HepG2 (cell line): ENCODE measurements around the gene ZNF234. TPM values are rescaled to one million over a fixed set of nuclear protein-coding genes. Genes with fewer than 3 reads are reported as not detected.

Experiments
- ATAC-seq: fragments of 200-7000 bp; cut with Tn5 transposase; 3 replicates; pipeline ENCODE4 v1.9.1; 2020; ENCODE audit warnings: mild to moderate bottlenecking, moderate library complexity
- BruUV-seq: library from RNA; stranded (reverse); fragments of 400-500 nt; replicated peaks from 2 replicates; lab custom pipeline; 2021; lab: Mats Ljungman, UMichigan
- CTCF ChIA-PET: fragments of 300-600 bp; formaldehyde crosslinking; extraction: SDS; loops from one replicate; lab custom pipeline; 2021; ENCODE audit warnings: low total read pairs, inconsistent platforms, low intra/inter-chr PET ratio; lab: Yijun Ruan, JAX
- POLR2A ChIA-PET: fragments of 350-600 bp; sonication (Branson Sonifier 250); formaldehyde crosslinking; loops from one replicate; lab custom pipeline; 2020; ENCODE audit warnings: antibody characterized with exemption, inconsistent platforms; lab: Yijun Ruan, JAX
- DNase-seq: peaks from one replicate; pipeline ENCODE4 v3.0.0-alpha.2; 2015; ENCODE audit warnings: low spot score
- FAIRE-seq: peaks from 3 replicates; lab custom pipeline; 2011; peaks lifted over from hg19 to GRCh38; lab: Jason Lieb, UNC
- H2AFZ ChIP-seq: one replicate; pipeline ENCODE4 v1.6.1; 2011; ENCODE audit warnings: low read length, inconsistent platforms
- H3K27ac ChIP-seq: fragments of 300-600 bp; 3 replicates; pipeline ENCODE4 v1.8.0; 2011; ENCODE audit warnings: mixed run types, mild to moderate bottlenecking, mixed read lengths, low read length, inconsistent platforms; ENCODE audit not compliant: insufficient read depth; ENCODE audit errors: extremely low read length
- H3K27me3 ChIP-seq, 2 experiments: fragments of 200-600 bp in 1 of 2; 2 replicates in 1 of 2; 3 replicates in 1 of 2; pipeline versions ENCODE4 v1.6.0 to v1.8.0; 2011; ENCODE audit warnings: low read length in 2 of 2, mild to moderate bottlenecking in 2 of 2, moderate library complexity in 2 of 2, inconsistent platforms in 1 of 2; ENCODE audit not compliant: insufficient read depth in 2 of 2, control insufficient read depth in 1 of 2
- H3K36me3 ChIP-seq, 2 experiments: fragments of 200-600 bp in 1 of 2; replicated peaks in 1 of 2; 2 replicates in 1 of 2; 3 replicates in 1 of 2; pipeline versions ENCODE4 v1.5.1 to v1.8.0; 2011; ENCODE audit warnings: low read length in 2 of 2, inconsistent platforms in 1 of 2; ENCODE audit not compliant: insufficient read depth in 2 of 2, control insufficient read depth in 1 of 2
- H3K4me1 ChIP-seq: 2 replicates; pipeline ENCODE4 v1.5.1; 2012; ENCODE audit warnings: low read length, inconsistent platforms; ENCODE audit not compliant: insufficient read depth
- H3K4me2 ChIP-seq: 2 replicates; pipeline ENCODE4 v1.6.0; 2011; ENCODE audit warnings: low read depth, low read length, inconsistent platforms
- H3K4me3 ChIP-seq, 3 experiments: fragments of 200-600 bp in 1 of 3; sonication (generic), shearing (Covaris generic) in 1 of 3; replicated peaks in 1 of 3; 2 replicates each; pipeline ENCODE4 v1.5.1; 2011 to 2016; ENCODE audit warnings: low read length in 3 of 3, inconsistent platforms in 2 of 3, low read depth in 2 of 3, mild to moderate bottlenecking in 2 of 3, control low read depth in 1 of 3, mixed read lengths in 1 of 3; ENCODE audit not compliant: insufficient read depth in 1 of 3
- H3K79me2 ChIP-seq: one replicate; pipeline ENCODE4 v1.6.1; 2011; ENCODE audit warnings: low read length, inconsistent platforms; ENCODE audit not compliant: insufficient read depth
- H3K9ac ChIP-seq: 2 replicates; pipeline ENCODE4 v1.6.0; 2011; ENCODE audit warnings: mild to moderate bottlenecking, low read depth, low read length, inconsistent platforms; ENCODE audit not compliant: insufficient read depth
- H3K9me3 ChIP-seq: 2 replicates; pipeline ENCODE4 v1.5.1; 2012; ENCODE audit warnings: mild to moderate bottlenecking, low read length
- H4K20me1 ChIP-seq: 2 replicates; pipeline ENCODE4 v1.6.0; 2011; ENCODE audit warnings: inconsistent platforms, mild to moderate bottlenecking, low read length, moderate library complexity; ENCODE audit not compliant: insufficient read depth
- BORCS8-MEF2B ChIP-seq: sonication (generic); formaldehyde crosslinking; IDR thresholded peaks from 2 replicates; pipeline ENCODE4 v1.8.0; 2022; ENCODE audit warnings: mild to moderate bottlenecking, missing genetic modification reagents
- CSRNP1 ChIP-seq: sonication (generic); formaldehyde crosslinking; IDR thresholded peaks from 2 replicates; pipeline ENCODE4 v1.8.1; 2023; ENCODE audit warnings: mild to moderate bottlenecking, missing genetic modification reagents
- ETV5 ChIP-seq: IDR thresholded peaks from 2 replicates; pipeline ENCODE4 v1.6.1; 2018; ENCODE audit warnings: missing biosample characterization, missing genetic modification reagents, inconsistent platforms, borderline replicate concordance
- KAT8 ChIP-seq: IDR thresholded peaks from 2 replicates; pipeline ENCODE4 v1.6.1; 2016; ENCODE audit warnings: missing genetic modification reagents, missing compliant biosample characterization
- NFYB ChIP-seq: sonication (generic); formaldehyde crosslinking; IDR thresholded peaks from 2 replicates; pipeline ENCODE4 v1.4.0; 2020; ENCODE audit warnings: missing genetic modification reagents
- NONO ChIP-seq, 2 experiments: fragments of 450-650 bp in 1 of 2; sonication (generic) in 1 of 2; formaldehyde crosslinking in 1 of 2; IDR thresholded peaks in 1 of 2; conservative IDR thresholded peaks in 1 of 2; 2 replicates each; pipeline versions ENCODE4 v1.6.1 to v1.8.0; 2017 to 2022; ENCODE audit warnings: mild to moderate bottlenecking in 1 of 2, missing genetic modification reagents in 1 of 2, moderate library complexity in 1 of 2
- PAWR ChIP-seq: sonication (generic); formaldehyde crosslinking; IDR thresholded peaks from 2 replicates; pipeline ENCODE4 v1.4.0; 2020; ENCODE audit warnings: missing genetic modification reagents, mild to moderate bottlenecking, borderline replicate concordance
- RBM39 ChIP-seq: fragments of 200-400 bp; formaldehyde crosslinking; IDR thresholded peaks from one replicate; pipeline ENCODE4 v1.6.1; 2018; ENCODE audit warnings: antibody characterized with exemption, mild to moderate bottlenecking, low read depth, low read length; ENCODE audit not compliant: poor library complexity, severe bottlenecking
- TBX2 ChIP-seq: sonication (generic); formaldehyde crosslinking; IDR thresholded peaks from 2 replicates; pipeline ENCODE4 v1.5.0; 2020; ENCODE audit warnings: missing genetic modification reagents, mild to moderate bottlenecking, borderline replicate concordance
- ZNF264 ChIP-seq: sonication (generic); formaldehyde crosslinking; IDR thresholded peaks from 2 replicates; pipeline ENCODE4 v1.4.0; 2020; ENCODE audit warnings: missing genetic modification reagents
- ZNF317 ChIP-seq: sonication (generic); formaldehyde crosslinking; IDR thresholded peaks from 2 replicates; pipeline ENCODE4 v1.5.0; 2020; ENCODE audit warnings: mild to moderate bottlenecking, missing genetic modification reagents
- ZNF326 ChIP-seq: sonication (generic); formaldehyde crosslinking; IDR thresholded peaks from 2 replicates; pipeline ENCODE4 v1.4.0; 2020; ENCODE audit warnings: missing genetic modification reagents, borderline replicate concordance
- WGBS: methylation state at CpG from one replicate; pipeline ENCODE4 v1.1.6; 2017; ENCODE audit warnings: low lambda C conversion rate; 5-methylcytosine and 5-hydroxymethylcytosine counted together
- in situ Hi-C: cut with HindIII; loops from 2 replicates; pipeline ENCODE4 v1.10.0; 2017; ENCODE audit warnings: low pct_unique_long_range_greater_than_20kb; ENCODE audit not compliant: extremely low pct_ligation_motif_present
- intact Hi-C: fragments of 100-400 bp; cut with micrococcal nuclease; formaldehyde crosslinking; loops from one replicate; pipeline ENCODE4 v1.10.0; 2022; ENCODE audit not compliant: unreplicated experiment
- polyA plus RNA-seq, 8 experiments: library from polyadenylated mRNA; depleted of rRNA in 3 of 8; stranded (reverse) in 7 of 8; unstranded in 1 of 8; fragments of >200 nt; fragmentation: Illumina TruSeq in 4 of 8; extraction: Trizol in 4 of 8; gene quantifications; 2 replicates each; pipeline versions ENCODE4 v1.2.1 to v1.2.3, GENCODE V29; 2011 to 2016; ENCODE audit warnings: low read depth in 4 of 8, missing spikeins in 1 of 8, mixed read lengths in 1 of 8; ENCODE audit not compliant: insufficient read depth in 1 of 8
- total RNA-seq, 5 experiments: library from RNA; depleted of rRNA; stranded (reverse); fragments of >200 nt; fragmentation: Illumina TruSeq; extraction: Trizol; gene quantifications; 2 replicates each; pipeline ENCODE4 v1.2.3, GENCODE V29; 2016; ENCODE audit warnings: low read depth in 1 of 5
- TF ChIP-seq, protein P1 (sequence below): sonication (generic); formaldehyde crosslinking; IDR thresholded peaks from 2 replicates; pipeline ENCODE4 v1.4.0; 2020; ENCODE audit warnings: missing genetic modification reagents
- TF ChIP-seq, protein P2 (sequence below): IDR thresholded peaks from 2 replicates; pipeline ENCODE4 v1.6.1; 2018; ENCODE audit warnings: missing genetic modification reagents
- TF ChIP-seq, protein P3 (sequence below): sonication (generic); formaldehyde crosslinking; IDR thresholded peaks from 2 replicates; pipeline ENCODE4 v1.5.0; 2020; ENCODE audit warnings: missing genetic modification reagents

ZNF234 gene
- total and polyA plus RNA-seq, 2 of the 13 experiments (the other 11 are each of a cell fraction or from before 2014, with no cell fraction given), result 3.5 to 11.2 TPM

GRCh38 chr19:44092108-44092507, 49.2 kb upstream of the ZNF234 start (continued):
- TF ChIP-seq CSRNP1 (CRISPR knock-in tag) (no peak), ZNF326 (no peak), ZNF264 (CRISPR knock-in tag) (no peak), PAWR (CRISPR knock-in tag) (no peak)

DNA sequence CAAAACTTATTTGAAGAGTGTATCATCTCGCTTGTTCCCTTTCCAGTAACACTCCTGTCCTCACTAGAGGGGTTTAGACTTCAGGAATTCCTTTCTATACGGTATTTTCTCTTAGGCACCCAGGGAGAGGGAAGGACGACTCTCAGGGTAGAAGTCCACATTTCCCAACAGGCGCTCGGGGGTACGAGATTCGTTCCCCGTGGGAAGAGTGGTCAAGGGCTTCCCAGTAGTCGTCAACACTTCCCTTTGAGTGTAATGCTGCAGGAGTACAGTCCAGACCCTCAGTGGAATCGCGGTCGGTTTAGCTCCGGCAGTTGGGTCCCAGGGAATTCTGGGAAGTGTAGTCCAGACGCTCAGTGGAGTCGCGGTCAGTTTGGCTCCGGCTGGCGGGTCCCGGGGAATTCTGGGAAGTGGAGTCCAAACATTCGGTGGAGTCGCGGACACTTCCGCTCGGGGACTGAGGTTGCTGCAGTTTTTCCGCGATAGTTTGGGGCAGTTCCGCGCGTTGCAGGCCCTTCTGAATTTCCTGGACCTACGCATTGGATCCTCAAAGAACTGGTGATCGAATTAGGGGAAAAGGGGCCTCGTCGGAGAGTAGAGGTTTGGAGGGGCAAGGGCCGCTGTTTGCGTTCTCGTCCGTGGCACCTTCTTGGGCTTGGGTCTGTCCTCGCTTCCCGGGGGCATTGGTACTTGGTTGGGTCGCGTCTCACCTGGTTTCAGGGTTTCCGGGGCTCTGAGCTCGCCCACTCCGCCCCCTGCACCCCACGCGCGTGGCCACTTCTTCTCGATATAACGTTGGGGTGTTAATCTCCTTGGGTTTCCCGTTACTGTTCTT, 47.2 kb upstream of the ZNF234 start, which contains the start of gene ZNF224:
TSS of gene ZNF224 (plus strand) at position 431 of the 835 bp plus-strand sequence. CDS start 3,513 bp downstream, outside the sequence.
- Histone ChIP-seq H3K9me3 (no peaks in the 10 kb centered on the region), H3K4me3 (peak within 1 kb of the TSS; percentile 87 to 95 (median 87)), H4K20me1 (no peaks in the 10 kb centered on the region), H3K36me3 (peaks cover 2 to 9% of the 10 kb centered on the region in 2 experiments; a peak in 2 of 5 replicates), H3K27me3 (no peaks in the 10 kb centered on the region; a peak in 1 of 5 replicates), H3K79me2 (peaks cover 9% of the 10 kb centered on the region), H3K27ac (peak within 1 kb of the TSS; percentile 65), H3K4me2 (peak within 1 kb of the TSS; percentile 94), H3K4me1 (peaks cover 6% of the 10 kb centered on the region), H2AFZ (peak within 1 kb of the TSS; percentile 99), H3K9ac (peak within 1 kb of the TSS; percentile 82)
- POLR2A ChIA-PET, result interaction anchor here (0.6 to 2.5 kb wide), 8 partner anchors 14 to 119 kb away, joined by 3 to 18 read pairs (median 5); partner anchors contain the start of genes ZNF223, ZNF225, ZNF226 and ZNF227
- intact Hi-C loops, result loop anchor here (1.0 to 10.0 kb wide), 3 partner anchors 22 to 109 kb away; partner anchors contain the start of genes ZNF155, ZNF226 and ZNF284
- in situ Hi-C loops, result no loop called here
- peak; percentile 88 for DNase-seq
- no TSS peak for BruUV-seq
- peak; percentile 99 for ATAC-seq
- FAIRE-seq, result peak; percentile 82
- CTCF ChIA-PET, result no interaction called here
- WGBS, result under 1% methylated on average over 26 of the region's 50 CpGs
- TF ChIP-seq ZNF317 (CRISPR knock-in tag), result peak; percentile 63
- 0 out of 2 replicates have a peak, but pooled peaks have one; percentile 16 for TF ChIP-seq BORCS8-MEF2B
- TF ChIP-seq RBM39, result peak; percentile 63
- TF ChIP-seq, protein P1, sequence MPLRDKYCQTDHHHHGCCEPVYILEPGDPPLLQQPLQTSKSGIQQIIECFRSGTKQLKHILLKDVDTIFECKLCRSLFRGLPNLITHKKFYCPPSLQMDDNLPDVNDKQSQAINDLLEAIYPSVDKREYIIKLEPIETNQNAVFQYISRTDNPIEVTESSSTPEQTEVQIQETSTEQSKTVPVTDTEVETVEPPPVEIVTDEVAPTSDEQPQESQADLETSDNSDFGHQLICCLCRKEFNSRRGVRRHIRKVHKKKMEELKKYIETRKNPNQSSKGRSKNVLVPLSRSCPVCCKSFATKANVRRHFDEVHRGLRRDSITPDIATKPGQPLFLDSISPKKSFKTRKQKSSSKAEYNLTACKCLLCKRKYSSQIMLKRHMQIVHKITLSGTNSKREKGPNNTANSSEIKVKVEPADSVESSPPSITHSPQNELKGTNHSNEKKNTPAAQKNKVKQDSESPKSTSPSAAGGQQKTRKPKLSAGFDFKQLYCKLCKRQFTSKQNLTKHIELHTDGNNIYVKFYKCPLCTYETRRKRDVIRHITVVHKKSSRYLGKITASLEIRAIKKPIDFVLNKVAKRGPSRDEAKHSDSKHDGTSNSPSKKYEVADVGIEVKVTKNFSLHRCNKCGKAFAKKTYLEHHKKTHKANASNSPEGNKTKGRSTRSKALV (CRISPR knock-in tag), result peak; percentile 68; the same call in 1 of the 2 replicates
- TF ChIP-seq KAT8 (CRISPR knock-in tag), result peak; percentile 87; the same call in 1 of the 2 replicates
- TF ChIP-seq TBX2 (CRISPR knock-in tag), result 0 out of 2 replicates have a peak, but pooled peaks have one; percentile 21
- no peak for TF ChIP-seq NONO (IDR thresholded peaks at IDR 0.05)
- TF ChIP-seq NONO (CRISPR knock-in tag; conservative IDR thresholded peaks at IDR 0.05), result 0 out of 2 replicates have a peak, but pooled peaks have one; percentile 41
- peak; percentile 59 for TF ChIP-seq ETV5 (CRISPR knock-in tag)
- TF ChIP-seq, protein P2, sequence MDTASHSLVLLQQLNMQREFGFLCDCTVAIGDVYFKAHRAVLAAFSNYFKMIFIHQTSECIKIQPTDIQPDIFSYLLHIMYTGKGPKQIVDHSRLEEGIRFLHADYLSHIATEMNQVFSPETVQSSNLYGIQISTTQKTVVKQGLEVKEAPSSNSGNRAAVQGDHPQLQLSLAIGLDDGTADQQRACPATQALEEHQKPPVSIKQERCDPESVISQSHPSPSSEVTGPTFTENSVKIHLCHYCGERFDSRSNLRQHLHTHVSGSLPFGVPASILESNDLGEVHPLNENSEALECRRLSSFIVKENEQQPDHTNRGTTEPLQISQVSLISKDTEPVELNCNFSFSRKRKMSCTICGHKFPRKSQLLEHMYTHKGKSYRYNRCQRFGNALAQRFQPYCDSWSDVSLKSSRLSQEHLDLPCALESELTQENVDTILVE (CRISPR knock-in tag), result no peak
- peak; percentile 60 for TF ChIP-seq NFYB (CRISPR knock-in tag)
- TF ChIP-seq, protein P3, sequence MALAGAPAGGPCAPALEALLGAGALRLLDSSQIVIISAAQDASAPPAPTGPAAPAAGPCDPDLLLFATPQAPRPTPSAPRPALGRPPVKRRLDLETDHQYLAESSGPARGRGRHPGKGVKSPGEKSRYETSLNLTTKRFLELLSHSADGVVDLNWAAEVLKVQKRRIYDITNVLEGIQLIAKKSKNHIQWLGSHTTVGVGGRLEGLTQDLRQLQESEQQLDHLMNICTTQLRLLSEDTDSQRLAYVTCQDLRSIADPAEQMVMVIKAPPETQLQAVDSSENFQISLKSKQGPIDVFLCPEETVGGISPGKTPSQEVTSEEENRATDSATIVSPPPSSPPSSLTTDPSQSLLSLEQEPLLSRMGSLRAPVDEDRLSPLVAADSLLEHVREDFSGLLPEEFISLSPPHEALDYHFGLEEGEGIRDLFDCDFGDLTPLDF (CRISPR knock-in tag), result peak; percentile 91
